ENCODE data around the gene GRIA3.

GRCh38 chrX:123210252-123210651 lies 26.2 kb downstream of the GRIA3 start:
- TF ChIP-seq ZNF274 (IDR thresholded peaks at IDR 0.05; ENCODE audit: low read depth, low read length) (no peak), YY1 (IDR thresholded peaks at IDR 0.05; ENCODE audit: insufficient read depth, insufficient read length) (no peak)

Measured in NT2/D1 (cell line).